Activated CD4-positive, CD25-positive, alpha-beta regulatory T cell (primary cell): ENCODE results near the gene WDHD1.
"Not testable (repeated sequence)": the region's sequence is repeated elsewhere in the genome, so short reads cannot be mapped to it uniquely, and the experiment has no call there.

ENCODE experiments used
- DNase-seq, 4 experiments: peaks; one replicate each; lab custom pipeline; 2025; lab: John Stamatoyannopoulos, UW

The WDHD1 gene

GRCh38 chr14:54908973-54909372 is 117.9 kb downstream of the WDHD1 start:
- not testable (repeated sequence) for DNase-seq

DNA sequence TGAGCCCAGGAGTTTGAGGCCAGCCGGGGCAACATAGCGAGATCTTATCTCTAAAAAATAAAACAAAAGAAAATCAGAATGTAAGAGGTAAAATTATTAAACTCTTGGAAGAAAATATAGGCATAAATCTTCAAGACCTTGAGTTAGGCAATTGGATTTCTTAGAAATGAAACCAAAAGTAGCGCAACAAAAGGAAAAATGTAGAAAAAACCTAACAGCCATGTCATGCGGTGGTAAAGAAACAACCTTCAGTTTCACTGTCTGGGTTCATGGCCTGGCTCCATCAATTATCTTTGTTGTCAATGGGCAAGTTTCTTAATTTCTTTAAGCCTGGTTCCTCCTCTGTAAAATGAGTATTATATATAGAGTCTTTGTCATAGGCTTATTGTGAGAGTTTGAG is 118.7 kb downstream of the WDHD1 start:
- no peak for DNase-seq

- DNase-seq: no peak
These were observed 120.8 kb downstream of the WDHD1 start for GRCh38 chr14:54906075-54906474.

DNA sequence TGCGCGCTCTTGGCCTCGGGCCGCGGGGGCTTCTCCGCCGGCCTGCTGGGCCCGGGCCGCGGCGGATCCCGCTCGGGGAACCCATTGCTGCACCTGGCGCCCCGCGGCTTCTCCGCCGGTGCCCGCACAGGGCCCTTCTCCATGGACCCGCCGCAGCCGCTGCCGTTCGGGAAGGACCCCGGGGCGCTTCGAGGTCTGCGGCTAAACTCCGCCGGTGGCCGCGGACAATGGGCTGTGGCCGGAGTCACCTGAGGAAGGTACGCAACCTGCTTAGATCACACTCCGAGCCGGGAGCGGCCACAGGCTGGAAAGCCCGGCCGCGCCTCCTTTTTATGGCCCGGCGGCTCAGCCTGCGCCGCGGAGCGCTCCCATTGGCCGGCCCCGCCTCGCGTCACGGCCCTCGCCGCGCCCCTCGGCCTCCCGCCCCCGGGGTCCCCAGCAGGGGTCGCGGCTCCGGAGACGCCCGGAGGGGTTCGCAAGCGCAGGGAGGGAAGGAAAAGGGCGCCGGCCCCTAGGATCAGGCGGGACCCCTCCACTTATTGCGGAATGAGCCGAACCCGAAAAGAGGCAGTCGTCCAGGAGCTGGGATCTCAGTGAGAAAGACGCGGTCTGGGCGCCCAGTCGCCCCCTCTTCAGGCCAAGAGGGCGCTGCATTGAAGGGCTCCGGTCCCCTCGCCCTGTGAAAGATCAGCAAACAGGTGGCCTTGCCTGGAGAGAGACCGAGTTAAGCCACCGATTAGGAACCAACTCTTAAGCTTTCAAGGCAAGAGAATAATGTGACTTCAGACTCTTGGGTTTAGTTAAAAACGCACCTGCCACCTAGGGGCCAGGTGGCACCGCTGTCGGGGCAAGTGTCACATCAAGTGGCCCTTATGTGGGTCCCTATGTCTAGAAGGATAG is 124.1 kb downstream of the WDHD1 start, which contains the start of gene GCH1:
GCH1 (minus strand) TSS at position 306 of the 900 bp plus-strand sequence; CDS start at position 143, 163 bp downstream.
- DNase-seq: peak; percentile 45 to 61 (median 54)

GRCh38 chr14:54902143-54902520 is 124.8 kb downstream of the WDHD1 start:
- DNase-seq: peak; percentile 44 to 66 (median 56)

DNA sequence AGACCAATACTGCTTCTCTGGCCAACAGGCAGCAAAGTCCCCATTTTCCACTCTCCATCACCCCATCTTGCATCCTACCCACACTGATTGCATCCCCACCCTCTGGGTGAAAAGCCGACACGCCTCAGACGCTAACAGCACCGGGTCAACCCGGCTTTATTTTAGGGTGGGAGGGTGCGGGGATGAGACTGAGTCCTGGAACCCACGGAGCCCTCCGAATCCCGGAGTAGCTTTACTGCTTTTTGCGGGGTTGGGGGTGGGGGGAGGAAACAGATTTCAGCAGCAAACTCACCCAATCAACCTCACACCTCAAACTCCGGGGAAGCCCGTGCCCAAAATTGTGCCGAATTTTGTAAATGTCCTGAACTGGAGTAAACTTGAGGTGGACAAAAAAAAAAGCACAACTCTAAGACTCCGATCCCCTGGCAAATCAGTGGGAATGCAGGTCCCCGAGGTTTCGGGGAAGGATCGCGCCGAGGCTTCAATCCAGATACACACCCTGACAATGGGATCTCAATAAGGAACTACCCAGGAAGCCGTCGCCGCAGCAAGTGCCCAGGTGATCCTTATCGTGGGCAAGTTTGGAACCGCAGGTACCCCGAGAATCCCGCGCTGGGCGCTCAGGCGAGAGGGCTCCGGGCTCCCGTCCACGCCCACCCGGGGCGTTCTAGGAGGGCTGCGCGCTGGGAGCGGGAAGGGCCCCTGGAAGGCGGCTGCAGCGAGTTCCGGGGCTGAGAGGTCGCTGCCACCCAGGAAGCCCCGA is 125.3 kb downstream of the WDHD1 start:
- no peak for DNase-seq

- no peak for DNase-seq
These were observed 127.3 kb downstream of the WDHD1 start for GRCh38 chr14:54899573-54899972.

DNA sequence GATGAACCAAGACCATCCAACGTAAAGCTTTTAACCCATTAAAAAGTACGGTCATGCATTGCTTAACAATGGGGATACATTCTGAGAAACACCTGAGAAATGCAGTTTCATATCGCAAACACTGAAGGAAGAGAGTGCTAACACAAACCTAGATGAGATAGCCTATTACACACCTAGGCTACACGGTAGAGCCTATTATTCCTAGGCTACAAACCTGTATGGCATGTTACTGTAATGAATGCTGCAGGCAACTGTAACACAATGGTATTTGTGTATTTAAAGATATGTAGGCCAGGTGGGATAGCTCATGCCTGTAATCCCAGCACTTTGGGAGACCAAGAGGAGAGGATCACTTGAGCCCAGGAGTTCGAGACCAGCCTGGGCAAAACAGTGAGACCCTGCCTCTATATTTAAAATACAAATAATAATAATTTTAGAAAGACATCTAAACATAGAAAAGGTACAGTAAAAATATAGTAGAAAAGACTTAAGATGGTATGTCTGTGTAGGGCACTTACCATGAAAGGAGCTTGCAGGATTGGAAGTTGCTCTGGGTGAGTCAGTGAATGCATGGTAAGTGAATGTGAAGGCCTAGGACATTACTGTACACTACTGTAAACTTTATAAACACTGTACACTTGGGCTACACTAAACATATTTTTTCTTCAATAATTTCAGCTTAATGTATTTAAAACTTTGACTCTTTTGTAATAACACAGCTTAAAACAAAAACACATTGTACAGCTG is 128.9 kb downstream of the WDHD1 start:
- DNase-seq: not testable (repeated sequence)

GRCh38 chr14:54895683-54896082 is 131.2 kb downstream of the WDHD1 start:
- DNase-seq: no peak

DNA sequence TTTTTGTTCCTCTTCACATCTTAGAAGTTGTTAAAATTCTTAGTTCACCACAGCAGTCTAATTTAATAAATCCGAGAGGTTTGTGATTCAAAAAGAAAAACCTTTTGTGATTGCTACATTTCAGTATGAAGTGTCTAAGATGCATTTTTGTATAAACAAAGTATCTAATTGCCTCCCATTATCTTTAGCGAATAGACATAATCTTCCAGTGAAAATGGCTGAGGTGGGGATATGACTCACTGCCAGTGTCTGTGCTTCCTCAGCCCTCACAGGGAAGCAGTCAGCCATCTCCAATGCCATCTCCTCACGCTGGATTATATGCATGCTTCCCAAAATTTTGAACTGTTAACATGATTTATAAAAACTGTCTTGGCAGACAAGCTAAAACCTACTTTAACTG is 131.9 kb downstream of the WDHD1 start:
- DNase-seq: no peak

DNA sequence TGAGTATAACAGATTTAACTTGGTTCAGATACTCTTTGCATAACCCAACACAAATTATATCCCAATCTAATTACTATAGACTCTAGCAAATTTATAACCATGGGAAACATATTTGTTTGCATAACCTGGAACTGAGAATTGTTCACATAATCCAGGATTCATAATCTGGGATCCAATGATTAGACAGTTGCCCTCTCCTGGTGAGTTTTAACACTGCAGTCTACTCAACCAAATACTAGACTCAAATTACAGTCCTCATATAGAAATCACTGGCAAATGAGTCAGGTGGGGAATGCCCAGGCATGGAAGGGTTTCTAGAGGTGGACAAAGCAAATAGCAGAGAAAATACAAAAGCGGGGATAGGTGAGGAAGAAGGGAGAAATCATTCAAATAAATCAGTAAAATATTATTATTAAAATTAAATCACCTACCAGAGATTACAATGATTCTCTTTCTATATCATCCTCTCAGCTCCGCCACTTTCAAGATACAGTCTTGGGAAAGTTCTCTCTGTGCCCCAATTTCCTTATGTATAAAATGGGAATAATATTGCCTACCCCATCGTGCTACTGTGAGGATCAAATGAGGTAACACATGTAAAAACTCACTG is 133.6 kb downstream of the WDHD1 start:
- no peak for DNase-seq

GRCh38 chr14:54891471-54892245 is 135.2 kb downstream of the WDHD1 start:
- DNase-seq: no peak

- DNase-seq: no peak
These were observed 136.1 kb downstream of the WDHD1 start for GRCh38 chr14:54890788-54891187.

GRCh38 chr14:54889919-54890318 is 137.0 kb downstream of the WDHD1 start:
- DNase-seq: no peak
